ENCODE data around the gene CFAP52. TPM values are rescaled to one million over a fixed set of nuclear protein-coding genes. Genes with fewer than 3 reads are reported as not detected.
A peak's percentile ranks its signal among the peaks of the same experiment; 100 is the strongest.
"Not testable (repeated sequence)": the region's sequence is repeated elsewhere in the genome, so short reads cannot be mapped to it uniquely, and the experiment has no call there.

The CFAP52 gene
- total and polyA plus RNA-seq, 4 donors = 3.8 to 28.8 (median 19.5) TPM

DNA sequence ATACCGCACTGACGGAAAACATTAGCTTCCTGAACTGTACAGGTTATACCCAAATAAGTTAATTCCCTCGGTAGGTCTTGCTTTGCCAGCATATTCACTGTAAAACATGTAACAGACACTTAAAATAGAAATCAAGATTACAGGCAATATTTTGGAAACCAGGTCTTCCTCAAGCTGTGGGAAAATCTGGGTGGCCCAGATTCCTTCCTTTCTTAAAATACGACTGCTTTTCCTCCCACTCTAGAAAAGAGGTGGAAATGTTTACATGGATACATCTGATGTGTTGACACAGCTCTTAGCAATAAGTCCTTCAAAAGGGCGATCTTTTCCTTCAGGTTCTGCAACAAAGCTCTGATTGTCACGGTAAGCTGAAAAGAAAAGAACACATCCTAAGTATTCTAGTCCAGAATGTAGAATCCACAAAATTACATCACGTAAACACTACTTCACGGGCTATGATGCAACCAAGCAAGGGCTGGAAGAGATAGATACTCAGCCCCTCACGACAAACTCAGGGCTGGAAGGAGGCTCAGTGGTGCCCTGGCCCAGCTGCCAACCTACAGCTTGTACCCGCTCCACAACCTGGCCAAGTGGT lies 19.2 kb upstream of the CFAP52 start:
- no peaks in the 10 kb centered on the region for H3K9me3 ChIP-seq (ENCODE audit: control insufficient read depth in 4 of 4, insufficient read depth in 3 of 4, low read length in 3 of 4)
- ATAC-seq (ENCODE audit: insufficient read depth, low FRiP score) (no peak), DNase-seq (no peak)
- peaks cover 0 to 2% (median 0%) of the 10 kb centered on the region in 5 donors for H3K4me1 ChIP-seq (ENCODE audit: control insufficient read depth in 5 of 5, insufficient read depth in 5 of 5, low read length in 5 of 5)
- TF ChIP-seq, protein P1, sequence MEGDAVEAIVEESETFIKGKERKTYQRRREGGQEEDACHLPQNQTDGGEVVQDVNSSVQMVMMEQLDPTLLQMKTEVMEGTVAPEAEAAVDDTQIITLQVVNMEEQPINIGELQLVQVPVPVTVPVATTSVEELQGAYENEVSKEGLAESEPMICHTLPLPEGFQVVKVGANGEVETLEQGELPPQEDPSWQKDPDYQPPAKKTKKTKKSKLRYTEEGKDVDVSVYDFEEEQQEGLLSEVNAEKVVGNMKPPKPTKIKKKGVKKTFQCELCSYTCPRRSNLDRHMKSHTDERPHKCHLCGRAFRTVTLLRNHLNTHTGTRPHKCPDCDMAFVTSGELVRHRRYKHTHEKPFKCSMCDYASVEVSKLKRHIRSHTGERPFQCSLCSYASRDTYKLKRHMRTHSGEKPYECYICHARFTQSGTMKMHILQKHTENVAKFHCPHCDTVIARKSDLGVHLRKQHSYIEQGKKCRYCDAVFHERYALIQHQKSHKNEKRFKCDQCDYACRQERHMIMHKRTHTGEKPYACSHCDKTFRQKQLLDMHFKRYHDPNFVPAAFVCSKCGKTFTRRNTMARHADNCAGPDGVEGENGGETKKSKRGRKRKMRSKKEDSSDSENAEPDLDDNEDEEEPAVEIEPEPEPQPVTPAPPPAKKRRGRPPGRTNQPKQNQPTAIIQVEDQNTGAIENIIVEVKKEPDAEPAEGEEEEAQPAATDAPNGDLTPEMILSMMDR (IDR thresholded peaks at IDR 0.05; ENCODE audit: control extremely low read depth, extremely low read depth) = no peak
- peaks cover 0 to 9% (median 3%) of the 10 kb centered on the region in 4 donors for H3K36me3 ChIP-seq (ENCODE audit: control insufficient read depth in 4 of 4, insufficient read depth in 4 of 4, low read length in 4 of 4)
- H3K9ac ChIP-seq (ENCODE audit: insufficient read depth in 1 of 2, low read length in 2 of 2) = no peak overlapping the region
- H3K27me3 ChIP-seq (ENCODE audit: control insufficient read depth in 3 of 3, insufficient read depth in 3 of 3, low read length in 2 of 3) = no peaks in the 10 kb centered on the region
- no peak overlapping the region for H3K4me3 ChIP-seq
- no peak overlapping the region for H3K27ac ChIP-seq (ENCODE audit: low read depth in 1 of 2, low read length in 1 of 2)
- WGBS, 2 donors = 71 to 72% methylated on average over 10 of the region's 10 CpGs

DNA sequence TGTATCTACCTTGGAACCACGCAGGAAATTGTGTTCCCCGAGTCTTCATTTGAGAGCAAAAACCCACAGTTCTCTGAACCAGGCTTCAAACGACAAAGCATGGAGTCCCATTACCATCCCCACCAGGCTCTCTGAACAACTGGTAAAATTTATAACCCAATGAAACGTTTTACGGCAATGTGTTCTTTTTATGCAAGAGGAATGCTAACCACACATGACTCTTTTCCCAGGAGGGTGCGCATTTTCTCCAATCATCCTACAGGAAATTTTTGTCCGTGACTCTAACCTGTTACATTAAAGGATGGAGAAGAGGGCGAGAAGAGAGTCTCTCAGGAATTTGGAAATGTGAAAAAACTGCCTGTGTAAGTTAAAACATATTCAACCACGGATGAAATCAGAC lies 18.6 kb upstream of the CFAP52 start:
- WGBS, 2 donors = 93 to 94% methylated on average over 9 of the region's 9 CpGs
- Histone ChIP-seq H3K27me3 (ENCODE audit: control insufficient read depth in 3 of 3, insufficient read depth in 3 of 3, low read length in 2 of 3) (no peaks in the 10 kb centered on the region), H3K4me1 (ENCODE audit: control insufficient read depth in 5 of 5, insufficient read depth in 5 of 5, low read length in 5 of 5) (peaks cover 0 to 2% (median 0%) of the 10 kb centered on the region in 5 donors), H3K27ac (ENCODE audit: low read depth in 1 of 2, low read length in 1 of 2) (no peak overlapping the region), H3K36me3 (ENCODE audit: control insufficient read depth in 4 of 4, insufficient read depth in 4 of 4, low read length in 4 of 4) (peaks cover 0 to 9% (median 3%) of the 10 kb centered on the region in 4 donors), H3K9ac (ENCODE audit: insufficient read depth in 1 of 2, low read length in 2 of 2) (no peak overlapping the region), H3K9me3 (ENCODE audit: control insufficient read depth in 4 of 4, insufficient read depth in 3 of 4, low read length in 3 of 4) (no peaks in the 10 kb centered on the region), H3K4me3 (no peak overlapping the region)
- TF ChIP-seq, protein P1 (IDR thresholded peaks at IDR 0.05; ENCODE audit: control extremely low read depth, extremely low read depth) = no peak
- no peak for DNase-seq
- no peak for ATAC-seq (ENCODE audit: insufficient read depth, low FRiP score)

DNA sequence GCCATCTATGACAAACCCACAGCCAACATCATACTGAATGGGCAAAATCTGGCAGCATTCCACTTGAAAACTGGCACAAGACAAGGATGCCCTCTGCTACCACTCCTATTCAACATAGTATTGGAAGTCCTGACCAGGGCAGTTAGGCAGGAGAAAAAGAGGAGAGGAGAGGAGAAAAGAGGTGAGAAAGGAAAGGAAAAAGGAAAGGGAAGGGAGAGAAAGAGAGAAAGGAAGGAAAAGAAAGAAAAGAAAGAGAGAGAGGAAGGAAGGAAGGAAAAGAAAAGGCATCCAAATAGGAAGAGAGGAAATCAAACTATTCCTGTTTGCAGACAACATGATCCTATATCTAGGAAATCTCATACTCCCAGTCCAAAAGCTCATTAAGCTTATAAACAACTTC lies 12.3 kb upstream of the CFAP52 start:
- Histone ChIP-seq H3K27ac (ENCODE audit: low read depth in 1 of 2, low read length in 1 of 2) (no peak overlapping the region), H3K4me3 (no peak overlapping the region), H3K9ac (ENCODE audit: insufficient read depth in 1 of 2, low read length in 2 of 2) (no peak overlapping the region), H3K9me3 (ENCODE audit: control insufficient read depth in 4 of 4, insufficient read depth in 3 of 4, low read length in 3 of 4) (no peaks in the 10 kb centered on the region), H3K4me1 (ENCODE audit: control insufficient read depth in 5 of 5, insufficient read depth in 5 of 5, low read length in 5 of 5) (peaks cover 0 to 6% (median 0%) of the 10 kb centered on the region in 5 donors), H3K36me3 (ENCODE audit: control insufficient read depth in 4 of 4, insufficient read depth in 4 of 4, low read length in 4 of 4) (peaks cover 0 to 9% (median 2%) of the 10 kb centered on the region in 4 donors), H3K27me3 (ENCODE audit: control insufficient read depth in 3 of 3, insufficient read depth in 3 of 3, low read length in 2 of 3) (no peaks in the 10 kb centered on the region)
- TF ChIP-seq, protein P1 (IDR thresholded peaks at IDR 0.05; ENCODE audit: control extremely low read depth, extremely low read depth) = no peak
- DNase-seq = no peak
- ATAC-seq (ENCODE audit: insufficient read depth, low FRiP score) = no peak

DNA sequence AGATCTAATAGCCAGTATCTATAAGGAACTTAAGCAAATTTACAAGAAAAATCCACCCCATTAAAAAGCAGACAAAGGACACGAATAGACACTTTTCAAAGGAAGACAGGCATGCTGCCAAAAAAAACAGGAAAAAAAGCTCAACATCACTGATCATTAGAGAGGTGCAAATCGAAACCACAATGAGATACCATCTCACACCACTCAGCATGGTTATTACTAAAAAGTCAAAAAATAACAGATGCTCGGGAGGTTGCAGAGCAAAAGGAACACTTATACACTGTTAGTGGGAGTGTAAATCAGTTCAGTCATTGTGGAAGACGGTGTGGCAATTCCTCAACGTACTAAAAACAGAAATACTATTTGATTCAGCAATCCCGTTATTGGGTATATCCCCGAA lies 10.4 kb upstream of the CFAP52 start:
- Histone ChIP-seq H3K9ac (ENCODE audit: insufficient read depth in 1 of 2, low read length in 2 of 2) (no peak overlapping the region), H3K27ac (ENCODE audit: low read depth in 1 of 2, low read length in 1 of 2) (no peak overlapping the region), H3K36me3 (ENCODE audit: control insufficient read depth in 4 of 4, insufficient read depth in 4 of 4, low read length in 4 of 4) (peaks cover 0 to 14% (median 4%) of the 10 kb centered on the region in 4 donors), H3K4me3 (no peak overlapping the region), H3K27me3 (ENCODE audit: control insufficient read depth in 3 of 3, insufficient read depth in 3 of 3, low read length in 2 of 3) (no peaks in the 10 kb centered on the region), H3K9me3 (ENCODE audit: control insufficient read depth in 4 of 4, insufficient read depth in 3 of 4, low read length in 3 of 4) (no peaks in the 10 kb centered on the region), H3K4me1 (ENCODE audit: control insufficient read depth in 5 of 5, insufficient read depth in 5 of 5, low read length in 5 of 5) (peaks cover 0 to 6% (median 0%) of the 10 kb centered on the region in 5 donors)
- DNase-seq (peak in 2 of 3 donors; percentile 65 to 72), ATAC-seq (ENCODE audit: insufficient read depth, low FRiP score) (no peak)
- TF ChIP-seq, protein P1 (IDR thresholded peaks at IDR 0.05; ENCODE audit: control extremely low read depth, extremely low read depth) = no peak
- WGBS, 2 donors = 33 to 37% methylated on average over 7 of the region's 7 CpGs

DNA sequence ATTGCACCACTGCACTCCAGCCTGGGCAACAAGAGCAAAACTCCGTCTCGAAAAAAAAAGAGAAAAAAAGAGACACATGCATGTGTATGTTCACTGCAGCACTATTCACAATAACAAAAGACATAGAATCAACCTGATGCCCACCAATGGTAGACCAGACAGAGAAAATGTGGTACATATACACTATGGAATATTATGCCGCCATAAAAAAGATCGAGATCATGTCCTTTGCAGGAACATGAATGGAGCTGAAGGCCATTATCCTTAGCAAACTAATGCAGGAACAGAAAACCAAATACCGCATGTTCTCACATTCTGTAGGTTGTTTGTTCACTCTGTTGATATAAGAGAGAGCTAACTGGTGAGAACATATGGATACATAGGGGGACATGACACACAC lies 9.7 kb upstream of the CFAP52 start:
- not testable (repeated sequence) for H3K9me3 ChIP-seq (ENCODE audit: control insufficient read depth in 4 of 4, insufficient read depth in 3 of 4, low read length in 3 of 4); H3K9ac ChIP-seq (ENCODE audit: insufficient read depth in 1 of 2, low read length in 2 of 2); DNase-seq; H3K27me3 ChIP-seq (ENCODE audit: control insufficient read depth in 3 of 3, insufficient read depth in 3 of 3, low read length in 2 of 3); H3K4me1 ChIP-seq (ENCODE audit: control insufficient read depth in 5 of 5, insufficient read depth in 5 of 5, low read length in 5 of 5); H3K27ac ChIP-seq (ENCODE audit: low read depth in 1 of 2, low read length in 1 of 2); ATAC-seq (ENCODE audit: insufficient read depth, low FRiP score); H3K4me3 ChIP-seq
- 87 to 96% methylated on average over 5 of the region's 5 CpGs for WGBS, 2 donors
- H3K36me3 ChIP-seq (ENCODE audit: control insufficient read depth in 4 of 4, insufficient read depth in 4 of 4, low read length in 4 of 4) = peaks cover 0 to 14% (median 4%) of the 10 kb centered on the region in 4 donors

All from lung (tissue), 12 donors.